Measurements from ENCODE around the gene RPL3. TPM values are rescaled to one million over a fixed set of nuclear protein-coding genes. Genes with fewer than 3 reads are reported as not detected.
"Not testable (repeated sequence)": the region's sequence is repeated elsewhere in the genome, so short reads cannot be mapped to it uniquely, and the experiment has no call there.

Gene RPL3
- total and polyA plus RNA-seq, 4 donors, result 580 to 1,767 (median 1,184) TPM

DNA sequence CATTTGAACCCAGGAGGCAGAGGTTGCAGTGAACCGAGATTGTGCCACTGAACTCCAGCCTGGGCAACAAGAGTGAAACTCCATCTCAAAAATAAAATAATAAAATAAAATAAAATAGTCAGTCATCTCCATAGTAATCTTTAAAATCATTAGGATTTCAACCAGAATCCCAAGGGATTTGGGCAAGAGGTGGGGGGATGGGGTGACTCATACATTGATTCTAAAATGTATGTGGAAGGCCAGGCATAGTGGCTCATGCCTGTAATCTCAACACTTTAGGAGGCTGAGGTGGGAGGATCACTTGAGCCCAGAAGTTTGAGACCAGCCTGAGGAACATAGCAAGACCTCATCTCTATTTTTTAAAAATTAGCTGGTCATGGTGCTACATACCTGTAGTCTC is 11.1 kb upstream of the RPL3 start:
- not testable (repeated sequence) for H3K27me3 ChIP-seq (ENCODE audit: control insufficient read depth in 4 of 4, insufficient read depth in 4 of 4, low read length in 3 of 4); DNase-seq (ENCODE audit: low spot score)

DNA sequence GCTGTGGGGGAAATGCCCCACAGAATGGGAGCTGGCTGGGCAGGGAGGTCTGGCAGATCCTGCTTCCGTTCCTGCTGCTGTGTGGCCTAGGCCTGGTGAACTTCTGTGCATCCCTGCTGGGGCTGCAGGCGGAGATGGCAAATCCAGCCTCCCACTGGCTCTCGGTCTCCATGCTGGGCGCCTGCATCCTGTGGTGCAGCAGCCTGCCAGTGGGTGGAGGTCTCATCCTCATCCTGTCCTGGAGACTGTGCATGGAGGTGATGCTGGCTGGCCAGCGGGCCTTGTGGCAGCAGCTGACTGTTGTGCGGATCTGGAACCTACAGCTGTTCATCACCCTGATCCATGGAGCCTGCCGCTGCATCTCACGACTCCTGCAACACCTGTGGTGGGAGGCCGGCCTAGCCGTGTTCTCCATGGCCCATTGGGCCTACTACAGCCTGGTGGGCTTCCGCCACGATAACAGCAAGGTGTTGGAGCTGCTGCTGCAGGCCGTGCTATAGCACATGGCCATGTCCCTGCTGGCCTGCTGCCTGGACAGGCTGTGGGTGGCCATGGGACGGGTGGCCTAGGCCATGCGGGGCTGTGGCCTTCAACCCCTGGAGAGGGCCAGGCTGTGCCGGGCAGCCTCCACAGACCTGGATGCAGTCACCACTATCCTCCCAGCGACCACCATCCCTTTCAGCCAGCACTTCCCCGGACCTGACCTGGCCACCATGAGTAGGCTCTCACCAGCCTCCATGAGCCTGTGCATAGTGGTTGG is 8.8 kb upstream of the RPL3 start:
- Histone ChIP-seq H3K9me3 (ENCODE audit: control insufficient read depth in 4 of 4, low read length in 3 of 4) (no peaks in the 10 kb centered on the region), H3K27me3 (ENCODE audit: control insufficient read depth in 4 of 4, insufficient read depth in 4 of 4, low read length in 3 of 4) (no peaks in the 10 kb centered on the region), H3K4me1 (ENCODE audit: control insufficient read depth in 4 of 4, insufficient read depth in 4 of 4, low read length in 3 of 4) (peaks cover 0 to 6% (median 2%) of the 10 kb centered on the region in 4 donors), H3K36me3 (ENCODE audit: control insufficient read depth in 4 of 4, insufficient read depth in 3 of 4, low read depth in 1 of 4, low read length in 3 of 4) (no peaks in the 10 kb centered on the region), H3K9ac (ENCODE audit: low read depth in 1 of 2, low read length in 2 of 2) (no peak overlapping the region), H3K4me3 (ENCODE audit: low read depth in 1 of 3, low read length in 3 of 3) (no peak overlapping the region), H3K27ac (ENCODE audit: low read depth in 1 of 2, low read length in 2 of 2) (no peak overlapping the region)
- TF ChIP-seq, protein P1, sequence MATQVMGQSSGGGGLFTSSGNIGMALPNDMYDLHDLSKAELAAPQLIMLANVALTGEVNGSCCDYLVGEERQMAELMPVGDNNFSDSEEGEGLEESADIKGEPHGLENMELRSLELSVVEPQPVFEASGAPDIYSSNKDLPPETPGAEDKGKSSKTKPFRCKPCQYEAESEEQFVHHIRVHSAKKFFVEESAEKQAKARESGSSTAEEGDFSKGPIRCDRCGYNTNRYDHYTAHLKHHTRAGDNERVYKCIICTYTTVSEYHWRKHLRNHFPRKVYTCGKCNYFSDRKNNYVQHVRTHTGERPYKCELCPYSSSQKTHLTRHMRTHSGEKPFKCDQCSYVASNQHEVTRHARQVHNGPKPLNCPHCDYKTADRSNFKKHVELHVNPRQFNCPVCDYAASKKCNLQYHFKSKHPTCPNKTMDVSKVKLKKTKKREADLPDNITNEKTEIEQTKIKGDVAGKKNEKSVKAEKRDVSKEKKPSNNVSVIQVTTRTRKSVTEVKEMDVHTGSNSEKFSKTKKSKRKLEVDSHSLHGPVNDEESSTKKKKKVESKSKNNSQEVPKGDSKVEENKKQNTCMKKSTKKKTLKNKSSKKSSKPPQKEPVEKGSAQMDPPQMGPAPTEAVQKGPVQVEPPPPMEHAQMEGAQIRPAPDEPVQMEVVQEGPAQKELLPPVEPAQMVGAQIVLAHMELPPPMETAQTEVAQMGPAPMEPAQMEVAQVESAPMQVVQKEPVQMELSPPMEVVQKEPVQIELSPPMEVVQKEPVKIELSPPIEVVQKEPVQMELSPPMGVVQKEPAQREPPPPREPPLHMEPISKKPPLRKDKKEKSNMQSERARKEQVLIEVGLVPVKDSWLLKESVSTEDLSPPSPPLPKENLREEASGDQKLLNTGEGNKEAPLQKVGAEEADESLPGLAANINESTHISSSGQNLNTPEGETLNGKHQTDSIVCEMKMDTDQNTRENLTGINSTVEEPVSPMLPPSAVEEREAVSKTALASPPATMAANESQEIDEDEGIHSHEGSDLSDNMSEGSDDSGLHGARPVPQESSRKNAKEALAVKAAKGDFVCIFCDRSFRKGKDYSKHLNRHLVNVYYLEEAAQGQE (IDR thresholded peaks at IDR 0.05), result no peak
- TF ChIP-seq, protein P2, sequence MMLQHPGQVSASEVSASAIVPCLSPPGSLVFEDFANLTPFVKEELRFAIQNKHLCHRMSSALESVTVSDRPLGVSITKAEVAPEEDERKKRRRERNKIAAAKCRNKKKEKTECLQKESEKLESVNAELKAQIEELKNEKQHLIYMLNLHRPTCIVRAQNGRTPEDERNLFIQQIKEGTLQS (IDR thresholded peaks at IDR 0.05), result no peak
- no peak for TF ChIP-seq ZBTB33 (IDR thresholded peaks at IDR 0.05)
- TF ChIP-seq HNF4A (conservative IDR thresholded peaks at IDR 0.05), result no peak
- TF ChIP-seq, protein P3, sequence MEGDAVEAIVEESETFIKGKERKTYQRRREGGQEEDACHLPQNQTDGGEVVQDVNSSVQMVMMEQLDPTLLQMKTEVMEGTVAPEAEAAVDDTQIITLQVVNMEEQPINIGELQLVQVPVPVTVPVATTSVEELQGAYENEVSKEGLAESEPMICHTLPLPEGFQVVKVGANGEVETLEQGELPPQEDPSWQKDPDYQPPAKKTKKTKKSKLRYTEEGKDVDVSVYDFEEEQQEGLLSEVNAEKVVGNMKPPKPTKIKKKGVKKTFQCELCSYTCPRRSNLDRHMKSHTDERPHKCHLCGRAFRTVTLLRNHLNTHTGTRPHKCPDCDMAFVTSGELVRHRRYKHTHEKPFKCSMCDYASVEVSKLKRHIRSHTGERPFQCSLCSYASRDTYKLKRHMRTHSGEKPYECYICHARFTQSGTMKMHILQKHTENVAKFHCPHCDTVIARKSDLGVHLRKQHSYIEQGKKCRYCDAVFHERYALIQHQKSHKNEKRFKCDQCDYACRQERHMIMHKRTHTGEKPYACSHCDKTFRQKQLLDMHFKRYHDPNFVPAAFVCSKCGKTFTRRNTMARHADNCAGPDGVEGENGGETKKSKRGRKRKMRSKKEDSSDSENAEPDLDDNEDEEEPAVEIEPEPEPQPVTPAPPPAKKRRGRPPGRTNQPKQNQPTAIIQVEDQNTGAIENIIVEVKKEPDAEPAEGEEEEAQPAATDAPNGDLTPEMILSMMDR (IDR thresholded peaks at IDR 0.05; ENCODE audit: low read depth, low read length, missing input control), result no peak
- no peak for TF ChIP-seq SP1 (IDR thresholded peaks at IDR 0.05)
- TF ChIP-seq FOXA2 (IDR thresholded peaks at IDR 0.05), result no peak
- TF ChIP-seq RAD21 (IDR thresholded peaks at IDR 0.05), result no peak
- no peak for TF ChIP-seq HNF4G (IDR thresholded peaks at IDR 0.05)
- no peak for TF ChIP-seq RXRA (IDR thresholded peaks at IDR 0.05)
- no peak for TF ChIP-seq YY1 (IDR thresholded peaks at IDR 0.05)
- no peak for TF ChIP-seq JUND (IDR thresholded peaks at IDR 0.05)
- TF ChIP-seq TAF1 (conservative IDR thresholded peaks at IDR 0.05), result no peak
- no peak for TF ChIP-seq FOXA1 (IDR thresholded peaks at IDR 0.05)
- TF ChIP-seq MAX (IDR thresholded peaks at IDR 0.05), result no peak
- TF ChIP-seq EGR1 (IDR thresholded peaks at IDR 0.05; ENCODE audit: low read depth in 2 of 2), result no peak
- no peak for TF ChIP-seq GABPA (IDR thresholded peaks at IDR 0.05 in 1 of 2, conservative IDR thresholded peaks at IDR 0.05 in 1 of 2)
- TF ChIP-seq NR2F2 (IDR thresholded peaks at IDR 0.05), result no peak
- 95% methylated on average over 18 of the region's 18 CpGs for WGBS
- DNase-seq (ENCODE audit: low spot score), result no peak

More for the DNA sequence above, 11.1 kb upstream of the RPL3 start:
- H3K4me1 ChIP-seq (ENCODE audit: control insufficient read depth in 4 of 4, insufficient read depth in 4 of 4, low read length in 3 of 4); H3K27ac ChIP-seq (ENCODE audit: low read depth in 1 of 2, low read length in 2 of 2); H3K9me3 ChIP-seq (ENCODE audit: control insufficient read depth in 4 of 4, low read length in 3 of 4); H3K9ac ChIP-seq (ENCODE audit: low read depth in 1 of 2, low read length in 2 of 2); H3K4me3 ChIP-seq (ENCODE audit: low read depth in 1 of 3, low read length in 3 of 3); H3K36me3 ChIP-seq (ENCODE audit: control insufficient read depth in 4 of 4, insufficient read depth in 3 of 4, low read depth in 1 of 4, low read length in 3 of 4): not testable (repeated sequence)
- 97% methylated on average over 1 of the region's 1 CpG for WGBS
